NT2/D1 (cell line): ENCODE results near the gene RAC2.

Experiments
- DNase-seq: peaks from one replicate; pipeline ENCODE4 v3.0.0-alpha.2; 2011; ENCODE audit warnings: low read depth, low spot score
- H3K27me3 ChIP-seq: 2 replicates; pipeline ENCODE4 v1.6.0; 2011; ENCODE audit warnings: mild to moderate bottlenecking; ENCODE audit not compliant: insufficient read length, insufficient read depth
- H3K36me3 ChIP-seq: 2 replicates; pipeline ENCODE4 v1.6.1; 2011; ENCODE audit warnings: mild to moderate bottlenecking, low read length, mixed read lengths; ENCODE audit not compliant: insufficient read depth, insufficient read length
- H3K4me1 ChIP-seq: 2 replicates; pipeline ENCODE4 v1.5.1; 2011; ENCODE audit not compliant: insufficient read depth, insufficient read length
- H3K4me3 ChIP-seq: 2 replicates; pipeline ENCODE4 v1.5.1; 2011; ENCODE audit warnings: low read depth; ENCODE audit not compliant: insufficient read length
- H3K9ac ChIP-seq: 2 replicates; pipeline ENCODE4 v1.6.0; 2011; ENCODE audit warnings: low read depth; ENCODE audit not compliant: insufficient read length
- H3K9me3 ChIP-seq: 2 replicates; pipeline ENCODE4 v1.5.1; 2011; ENCODE audit warnings: mild to moderate bottlenecking, low read length; ENCODE audit not compliant: insufficient read depth
- SUZ12 ChIP-seq: IDR thresholded peaks from 2 replicates; pipeline ENCODE4 v1.6.1; 2011; ENCODE audit not compliant: insufficient read length, insufficient read depth; ENCODE audit errors: extremely low read depth
- YY1 ChIP-seq: IDR thresholded peaks from 2 replicates; pipeline ENCODE4 v1.6.1; 2011; ENCODE audit not compliant: insufficient read length, insufficient read depth
- ZNF274 ChIP-seq: IDR thresholded peaks from 2 replicates; pipeline ENCODE4 v1.6.1; 2011; ENCODE audit warnings: mild to moderate bottlenecking, low read depth, low read length

RAC2 gene

DNA sequence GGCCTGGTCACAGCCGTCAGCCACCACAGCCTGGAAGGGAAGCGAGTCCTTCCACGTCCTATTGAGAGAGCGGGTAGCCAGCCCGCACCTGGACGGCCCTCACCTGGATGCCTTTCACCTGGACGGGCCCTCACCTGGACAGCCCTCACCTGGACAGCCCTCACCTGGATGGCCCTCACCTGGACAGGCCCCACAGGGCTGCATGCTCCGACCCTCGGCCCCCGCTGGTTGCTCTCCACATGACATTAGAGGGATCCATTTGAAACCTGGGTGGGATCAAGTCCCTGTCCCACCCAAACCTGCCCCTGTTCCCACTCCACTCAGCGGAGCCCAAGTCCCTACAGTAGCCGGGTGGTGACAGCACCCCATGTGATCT lies 59.7 kb downstream of the RAC2 start:
- Histone ChIP-seq H3K4me3 (no peak overlapping the region), H3K4me1 (peaks cover 6% of the 10 kb centered on the region), H3K36me3 (peaks cover 13% of the 10 kb centered on the region), H3K9me3 (no peaks in the 10 kb centered on the region), H3K27me3 (no peaks in the 10 kb centered on the region), H3K9ac (no peak overlapping the region)
- DNase-seq = no peak
- TF ChIP-seq ZNF274 = no peak
- TF ChIP-seq SUZ12 = no peak
- TF ChIP-seq YY1 = no peak

- no peak overlapping the region for H3K4me3 ChIP-seq
- H3K36me3 ChIP-seq = peaks cover 13% of the 10 kb centered on the region
- DNase-seq = no peak
- no peaks in the 10 kb centered on the region for H3K9me3 ChIP-seq
- peaks cover 8% of the 10 kb centered on the region for H3K4me1 ChIP-seq
- TF ChIP-seq YY1 = no peak
- TF ChIP-seq SUZ12 = no peak
- TF ChIP-seq ZNF274 = no peak
- H3K27me3 ChIP-seq = no peaks in the 10 kb centered on the region
- H3K9ac ChIP-seq = no peak overlapping the region
Observed at GRCh38 chr22:37183432-37184379, 60.4 kb downstream of the RAC2 start.

DNA sequence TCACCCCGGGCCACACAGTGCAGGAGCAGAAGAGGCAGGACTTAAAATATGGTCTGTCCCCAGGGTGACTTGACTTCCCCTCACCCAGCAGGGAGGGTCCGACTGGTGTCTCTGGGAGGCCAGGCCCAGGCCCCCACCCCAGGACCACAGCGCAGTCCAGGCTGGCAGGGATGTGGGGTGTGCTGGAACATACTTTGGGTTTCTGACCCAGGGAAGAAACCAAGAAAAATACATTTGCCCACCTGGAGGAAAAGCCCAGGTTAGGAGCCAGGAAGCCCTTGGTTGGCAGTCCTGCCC lies 61.2 kb downstream of the RAC2 start:
- TF ChIP-seq SUZ12 (no peak), ZNF274 (no peak), YY1 (no peak)
- no peak for DNase-seq
- Histone ChIP-seq H3K4me1 (peaks cover 10% of the 10 kb centered on the region), H3K27me3 (no peaks in the 10 kb centered on the region), H3K9me3 (no peaks in the 10 kb centered on the region), H3K9ac (no peak overlapping the region), H3K36me3 (peaks cover 13% of the 10 kb centered on the region), H3K4me3 (no peak overlapping the region)

- H3K36me3 ChIP-seq = peaks cover 13% of the 10 kb centered on the region
- no peak overlapping the region for H3K9ac ChIP-seq
- no peak for DNase-seq
- no peak for TF ChIP-seq YY1
- no peak for TF ChIP-seq SUZ12
- TF ChIP-seq ZNF274 = no peak
- no peaks in the 10 kb centered on the region for H3K27me3 ChIP-seq
- peaks cover 14% of the 10 kb centered on the region for H3K4me1 ChIP-seq
- no peaks in the 10 kb centered on the region for H3K9me3 ChIP-seq
- H3K4me3 ChIP-seq = no peak overlapping the region
Observed at GRCh38 chr22:37182101-37182948, 61.7 kb downstream of the RAC2 start.

DNA sequence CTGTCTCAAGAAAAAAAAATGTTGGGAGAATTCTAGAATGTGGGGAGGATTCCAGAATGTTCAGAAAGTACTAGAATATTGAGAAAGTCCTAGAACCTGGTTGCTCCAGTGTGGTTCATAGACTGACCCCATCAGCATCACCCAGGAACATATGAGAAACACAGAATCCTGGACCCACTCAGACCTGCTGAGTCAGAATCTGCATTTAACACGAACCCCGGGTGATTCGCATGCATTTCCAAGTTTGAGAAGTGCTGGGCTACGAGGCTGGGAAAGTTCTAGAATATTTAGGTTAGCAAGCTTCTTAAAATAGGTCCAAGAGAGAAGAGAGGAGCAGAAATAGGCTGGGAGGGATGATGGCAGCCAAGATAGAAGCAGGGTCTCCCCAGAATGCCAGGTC lies 62.4 kb downstream of the RAC2 start:
- Histone ChIP-seq H3K4me3 (no peak overlapping the region), H3K36me3 (peaks cover 13% of the 10 kb centered on the region), H3K27me3 (no peaks in the 10 kb centered on the region), H3K9ac (no peak overlapping the region), H3K4me1 (peaks cover 14% of the 10 kb centered on the region), H3K9me3 (no peaks in the 10 kb centered on the region)
- TF ChIP-seq SUZ12 (no peak), ZNF274 (no peak), YY1 (no peak)
- no peak for DNase-seq

DNA sequence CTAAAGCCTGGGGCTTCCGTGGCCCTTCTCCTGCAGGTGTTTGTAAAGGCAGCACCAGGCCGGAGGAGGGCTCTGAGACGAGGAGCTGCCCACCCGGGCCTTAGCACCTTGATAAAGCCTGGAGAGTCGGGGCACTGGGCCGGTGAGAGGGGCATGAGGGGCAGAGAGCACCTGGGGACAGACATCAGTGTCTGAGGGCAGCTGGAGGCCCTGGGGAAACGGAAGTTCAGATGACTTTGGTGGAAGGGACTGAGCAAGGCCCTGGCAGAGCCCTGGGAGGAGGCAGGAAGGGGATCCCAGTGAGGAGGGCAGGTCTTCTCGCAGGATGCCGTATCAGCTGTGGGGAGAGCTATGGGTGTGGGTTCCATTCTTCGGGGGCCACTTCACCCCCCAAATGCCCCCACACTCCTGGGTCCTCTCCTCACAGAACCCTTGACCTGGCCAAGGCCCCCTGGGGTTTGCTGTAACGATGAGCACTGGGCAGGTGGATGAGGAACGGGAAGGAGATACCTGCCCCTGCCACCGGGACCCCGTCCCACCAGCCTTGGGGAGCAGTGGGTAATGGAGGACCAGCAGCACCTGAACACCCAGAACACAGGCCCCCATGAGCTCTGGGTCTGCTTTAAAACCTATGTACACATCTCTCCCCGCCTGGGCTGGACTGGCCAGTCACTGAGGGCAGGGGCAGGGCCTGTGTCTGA lies 63.4 kb downstream of the RAC2 start:
- no peak overlapping the region for H3K4me3 ChIP-seq
- H3K36me3 ChIP-seq = peaks cover 13% of the 10 kb centered on the region
- no peaks in the 10 kb centered on the region for H3K27me3 ChIP-seq
- peaks cover 14% of the 10 kb centered on the region for H3K4me1 ChIP-seq
- no peak for TF ChIP-seq SUZ12
- no peak for TF ChIP-seq ZNF274
- no peak for TF ChIP-seq YY1
- H3K9ac ChIP-seq = no peak overlapping the region
- H3K9me3 ChIP-seq = no peaks in the 10 kb centered on the region
- no peak for DNase-seq
